Hematopoietic multipotent progenitor cell treated with erythropoietin and hydrocortisone succinate and interleukin-3 and kit ligand, for 6 days (in vitro differentiated cells): ENCODE results near the gene NR1I3.

Source experiments
- DNase-seq: peaks from one replicate; pipeline ENCODE4 v3.0.0-alpha.2; 2015

Gene NR1I3

DNA sequence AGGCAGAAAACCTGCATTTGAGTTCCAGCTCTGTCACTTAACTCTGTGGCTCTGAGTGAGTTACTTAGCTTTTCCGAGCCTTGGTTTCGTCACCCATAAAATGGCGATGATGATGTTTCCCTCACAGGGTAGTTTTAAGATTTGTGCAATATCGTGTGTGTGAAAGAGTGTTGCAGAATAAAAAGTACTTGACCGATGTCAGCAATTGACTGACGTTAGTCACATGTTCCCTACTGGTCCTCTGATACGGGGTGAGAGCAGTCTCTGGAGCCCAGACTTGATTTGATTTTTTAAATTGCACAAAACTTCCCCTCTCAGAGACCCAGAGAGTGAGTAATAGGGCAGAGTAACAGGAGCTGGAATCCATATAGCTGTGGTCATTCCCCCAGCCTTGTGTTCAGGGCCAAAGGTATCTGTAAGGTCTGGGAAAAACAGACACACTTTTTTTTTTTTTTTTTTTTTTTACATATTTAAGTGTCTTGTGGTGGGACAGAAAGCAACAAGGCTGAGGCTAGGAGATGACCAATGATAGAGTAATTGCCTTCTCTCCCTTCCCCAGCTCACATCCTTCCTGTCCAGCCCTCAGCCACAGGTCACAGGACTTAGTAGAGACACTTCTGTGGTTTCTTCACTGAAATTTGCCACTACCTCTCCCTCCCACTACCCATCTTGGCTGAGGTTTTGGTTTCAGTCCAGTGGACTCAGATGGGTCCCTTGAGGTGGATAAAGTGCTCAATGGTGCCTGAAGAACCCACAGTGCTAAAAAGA lies 20.9 kb downstream of the NR1I3 start:
- peak; percentile 68 for DNase-seq

DNA sequence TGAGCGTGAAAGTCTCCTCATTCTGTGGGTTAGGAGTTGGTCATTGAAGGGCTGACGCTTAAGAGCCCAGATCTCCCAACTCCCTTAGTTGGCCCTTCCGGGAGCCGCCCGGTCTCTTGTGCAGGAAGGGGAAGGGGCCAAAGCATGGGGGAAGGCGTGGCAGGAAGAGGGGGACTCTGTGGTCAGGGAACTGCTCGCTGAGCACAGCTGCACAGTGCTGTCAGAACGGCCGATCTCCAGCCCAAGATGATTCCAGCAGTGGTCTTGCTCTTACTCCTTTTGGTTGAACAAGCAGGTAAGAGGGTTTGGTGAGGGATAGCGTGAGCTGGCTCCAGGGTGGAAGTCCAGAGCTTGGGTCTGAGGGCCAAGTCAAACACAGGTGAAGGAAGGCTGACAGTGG lies 22.9 kb downstream of the NR1I3 start, which contains the start of gene FCER1G:
Gene FCER1G, plus strand, starts transcription at position 220 of the 400 bp plus-strand sequence. Its CDS starts 27 bp downstream, at position 247.
- DNase-seq: peak; percentile 65

DNA sequence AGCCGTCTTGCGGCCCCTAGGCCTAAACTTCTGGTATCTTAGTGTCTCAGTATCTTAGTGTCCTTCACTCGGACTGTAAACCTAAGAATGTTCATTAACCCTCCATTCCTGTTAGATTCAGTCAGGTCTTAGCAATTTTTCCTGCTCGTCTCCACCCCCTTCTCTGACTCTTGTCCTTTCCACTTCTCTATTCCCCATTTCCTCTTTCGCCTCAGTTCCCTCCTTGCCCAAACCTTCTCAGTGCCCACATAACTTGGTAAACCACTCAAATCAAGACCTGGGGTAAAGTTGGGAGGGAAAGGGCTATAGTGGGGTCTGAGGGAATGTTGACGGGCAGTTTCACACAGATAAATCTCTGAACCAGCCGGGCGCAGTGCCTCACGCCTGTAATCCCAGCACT lies 23.6 kb downstream of the NR1I3 start:
- DNase-seq: no peak

DNA sequence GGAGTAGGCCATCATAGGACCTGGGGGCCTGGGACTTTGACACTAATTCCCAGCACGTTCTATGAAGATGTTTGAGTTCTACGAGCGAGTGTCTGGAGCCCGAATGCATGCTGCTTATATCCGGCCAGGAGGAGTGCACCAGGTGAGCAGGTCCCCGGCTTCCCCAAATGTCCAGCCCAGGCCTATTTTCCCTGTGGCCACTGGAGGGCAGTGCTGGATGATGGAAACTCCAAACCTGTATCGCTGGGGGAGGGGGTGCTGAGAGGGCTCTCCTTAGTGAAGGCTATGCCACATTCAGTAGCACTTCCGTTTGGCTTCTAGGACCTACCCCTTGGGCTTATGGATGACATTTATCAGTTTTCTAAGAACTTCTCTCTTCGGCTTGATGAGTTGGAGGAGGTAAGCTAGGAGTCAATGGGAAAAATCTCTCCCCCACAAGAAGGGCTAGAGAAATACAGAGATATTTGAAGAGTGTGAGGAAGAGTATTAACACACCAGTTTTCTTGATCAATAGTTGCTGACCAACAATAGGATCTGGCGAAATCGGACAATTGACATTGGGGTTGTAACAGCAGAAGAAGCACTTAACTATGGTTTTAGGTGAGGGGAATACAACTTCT lies 28.1 kb downstream of the NR1I3 start:
- DNase-seq: peak; percentile 93

DNA sequence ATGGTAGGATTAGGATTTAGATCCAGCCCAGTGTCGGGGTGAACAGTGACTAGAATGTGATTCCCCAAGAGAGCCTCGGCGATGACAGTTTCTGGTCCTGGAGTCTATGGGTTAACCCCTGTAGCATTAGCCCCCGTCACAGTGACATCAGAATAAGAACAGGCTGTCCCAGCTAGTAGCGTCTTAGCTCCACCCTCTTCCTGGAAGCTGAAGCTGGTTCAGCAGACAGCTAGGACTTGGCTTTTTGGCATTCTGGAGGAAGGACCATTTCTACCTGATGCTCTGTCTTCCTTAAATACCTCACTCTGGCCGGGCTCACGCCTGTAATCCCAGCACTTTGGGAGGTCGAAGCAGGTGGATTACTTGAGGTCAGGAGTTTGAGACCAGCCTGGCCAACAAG lies 30.8 kb downstream of the NR1I3 start:
- DNase-seq: no peak

DNA sequence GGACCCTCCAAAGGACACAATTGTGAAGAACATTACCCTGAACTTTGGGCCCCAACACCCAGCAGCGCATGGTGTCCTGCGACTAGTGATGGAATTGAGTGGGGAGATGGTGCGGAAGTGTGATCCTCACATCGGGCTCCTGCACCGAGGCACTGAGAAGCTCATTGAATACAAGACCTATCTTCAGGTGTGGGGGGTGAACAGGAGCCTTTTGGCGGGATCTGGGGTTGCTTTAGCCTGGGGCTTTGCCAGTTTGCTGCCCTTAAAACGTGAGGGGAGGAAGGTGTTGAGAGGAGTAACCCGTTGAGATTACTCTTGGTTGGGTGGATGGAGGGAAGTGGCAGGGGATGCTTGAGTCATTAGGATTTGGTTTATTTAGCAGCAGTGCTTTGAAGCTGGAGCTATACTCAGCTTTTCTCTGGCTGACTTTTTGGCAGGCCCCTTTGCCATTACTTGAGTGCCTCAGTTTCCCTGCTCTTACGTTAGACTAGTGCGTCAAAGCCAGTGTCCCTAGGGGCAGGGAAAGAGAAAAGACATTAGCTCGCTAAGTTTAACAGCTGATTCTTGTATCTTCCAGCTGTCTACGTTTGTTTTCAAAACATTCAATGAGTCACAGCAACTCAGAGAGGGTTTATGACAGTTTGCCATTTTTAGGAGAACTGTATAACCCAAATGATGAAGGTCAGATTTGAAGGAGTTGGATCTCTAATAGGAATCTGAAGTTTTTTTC lies 31.4 kb downstream of the NR1I3 start:
- DNase-seq: no peak

DNA sequence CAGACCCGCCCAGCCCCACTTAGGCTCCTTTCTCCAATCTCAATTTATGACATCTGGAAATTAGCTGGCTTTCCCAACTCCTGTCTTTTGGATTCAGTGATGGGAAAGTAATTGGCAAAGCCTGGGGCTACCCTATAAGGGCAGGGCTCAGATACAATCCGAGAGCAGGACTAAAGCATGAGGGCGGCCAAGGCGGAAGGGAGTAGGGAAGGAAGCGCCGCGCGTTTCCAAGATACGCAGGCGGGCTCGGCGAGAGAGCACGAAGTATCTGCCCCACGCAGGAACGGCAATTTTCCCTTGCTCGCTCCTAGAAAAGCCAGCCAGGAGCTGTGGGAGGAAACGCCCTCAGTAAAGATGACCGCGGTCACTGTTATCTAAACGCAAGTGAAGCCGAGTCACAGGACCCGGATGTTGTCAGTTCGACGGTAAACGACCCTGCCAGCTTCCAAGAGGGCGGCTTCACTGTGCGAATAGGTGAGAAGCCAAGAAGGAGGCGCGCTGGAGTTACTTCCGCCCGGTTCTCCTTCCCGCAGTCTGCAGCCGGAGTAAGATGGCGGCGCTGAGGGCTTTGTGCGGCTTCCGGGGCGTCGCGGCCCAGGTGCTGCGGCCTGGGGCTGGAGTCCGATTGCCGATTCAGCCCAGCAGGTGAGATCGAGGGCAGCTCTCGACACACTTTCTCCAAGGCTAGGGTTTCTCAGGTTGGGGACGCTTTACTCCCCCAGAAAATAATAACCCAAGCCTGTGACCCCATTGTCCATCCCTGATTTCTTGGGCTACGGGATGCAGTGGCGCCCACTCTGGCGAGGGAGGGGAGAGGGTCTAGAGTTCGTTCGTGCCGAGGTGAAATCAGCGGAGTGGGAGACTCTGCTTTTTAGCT lies 35.9 kb downstream of the NR1I3 start, which contains the start of gene NDUFS2:
Gene NDUFS2, plus strand, starts transcription at position 532 of the 877 bp plus-strand sequence. Its CDS starts 19 bp downstream, at position 551.
- peak; percentile 100 for DNase-seq

DNA sequence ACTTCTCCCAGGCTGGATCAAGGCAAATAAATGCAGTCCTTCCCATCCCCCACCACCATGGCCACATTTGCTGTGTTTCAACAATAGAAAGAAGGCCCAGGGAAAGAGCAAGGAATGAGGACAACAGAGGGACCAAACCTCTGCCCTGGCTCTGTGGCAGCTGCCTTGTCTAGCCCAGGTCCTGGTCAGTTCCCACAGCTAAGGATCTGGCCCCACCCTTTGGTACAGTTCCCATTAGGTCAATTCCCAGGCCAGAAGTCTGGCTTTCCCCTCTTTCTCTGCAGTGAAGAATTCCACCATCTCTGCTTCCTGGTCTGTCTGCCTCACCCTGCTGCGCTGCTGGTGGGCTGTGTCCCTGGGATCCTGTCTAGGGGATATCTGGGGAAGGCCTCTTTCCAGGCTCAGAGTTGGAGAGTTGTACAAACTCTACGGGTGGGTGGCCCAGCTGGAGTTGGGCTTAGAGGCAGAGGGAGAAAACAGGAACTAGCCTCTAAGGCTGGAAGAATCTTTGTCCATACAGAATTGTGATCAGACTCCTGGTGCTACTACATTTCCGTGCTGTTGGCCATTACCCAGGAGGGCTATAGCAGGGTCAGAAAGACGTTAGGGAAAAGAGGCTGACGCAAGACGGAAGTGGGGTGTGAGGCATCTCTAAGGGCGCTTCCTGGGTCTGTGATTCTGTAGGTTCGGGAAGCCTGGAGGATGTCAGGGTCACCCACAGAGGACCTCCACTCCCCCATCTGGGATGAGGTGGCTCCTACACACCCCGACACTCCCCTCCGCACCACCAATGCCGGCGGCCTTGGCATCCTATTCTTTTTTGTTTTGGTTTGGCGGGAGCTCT lies 36.8 kb downstream of the NR1I3 start:
- peak; percentile 36 for DNase-seq

DNA sequence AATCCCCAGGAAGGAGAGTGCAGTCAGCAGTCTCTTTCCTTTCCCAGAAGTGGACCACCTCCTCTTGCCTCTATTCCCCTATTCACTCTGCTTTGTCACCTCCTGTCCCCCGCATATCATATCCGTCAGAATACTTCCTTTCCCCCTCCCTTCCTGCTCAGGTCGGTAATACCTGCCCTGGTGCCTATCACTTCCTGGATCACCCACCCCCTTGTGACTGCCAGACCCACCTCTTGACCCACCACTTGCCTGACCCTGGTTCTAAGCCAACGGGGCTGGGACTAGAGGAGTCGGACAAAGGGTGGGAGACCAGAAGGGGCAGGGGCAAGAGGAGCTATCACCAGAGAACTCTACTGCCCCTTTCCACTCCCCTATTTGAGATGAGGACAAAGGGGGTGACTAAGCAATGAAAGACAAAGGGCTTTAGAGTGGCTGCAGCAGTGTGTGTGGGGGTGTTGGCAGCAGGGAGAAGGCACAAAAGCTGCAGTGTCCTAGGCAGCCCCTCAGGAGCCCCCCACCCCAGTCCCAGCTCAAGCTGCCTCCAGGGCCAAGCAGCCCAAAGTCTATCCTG lies 37.5 kb downstream of the NR1I3 start:
- DNase-seq: no peak

DNA sequence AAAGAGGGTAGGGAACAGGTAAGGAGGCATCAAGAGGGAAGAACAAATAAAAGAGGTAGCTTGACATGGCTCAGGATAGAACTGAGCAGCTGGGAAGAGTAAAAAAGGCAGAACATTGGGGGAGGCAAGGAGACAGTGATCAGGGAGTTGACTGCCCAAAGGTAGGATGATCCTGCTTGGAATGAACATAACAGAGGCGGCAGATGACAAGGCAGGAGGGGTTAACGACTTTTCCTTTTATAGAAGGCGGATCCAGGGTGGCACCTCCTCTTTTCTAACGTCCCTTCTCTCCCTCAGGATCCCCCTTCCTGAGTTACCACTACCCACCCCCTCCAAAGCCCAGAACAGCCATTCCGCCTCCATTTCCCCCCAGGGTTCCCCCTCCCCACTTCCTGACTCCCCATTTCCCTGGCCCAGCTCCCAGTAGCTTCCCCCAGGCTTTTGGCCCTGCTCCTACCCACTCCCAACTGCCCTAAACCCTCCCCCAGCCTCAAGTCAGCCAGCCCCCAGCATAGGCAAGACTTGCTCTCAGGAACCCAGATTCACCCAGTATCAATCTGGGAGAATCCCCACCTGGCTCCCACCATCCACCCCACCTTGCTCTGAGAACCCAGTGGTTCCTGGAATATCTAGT lies 38.4 kb downstream of the NR1I3 start:
- DNase-seq: no peak

DNA sequence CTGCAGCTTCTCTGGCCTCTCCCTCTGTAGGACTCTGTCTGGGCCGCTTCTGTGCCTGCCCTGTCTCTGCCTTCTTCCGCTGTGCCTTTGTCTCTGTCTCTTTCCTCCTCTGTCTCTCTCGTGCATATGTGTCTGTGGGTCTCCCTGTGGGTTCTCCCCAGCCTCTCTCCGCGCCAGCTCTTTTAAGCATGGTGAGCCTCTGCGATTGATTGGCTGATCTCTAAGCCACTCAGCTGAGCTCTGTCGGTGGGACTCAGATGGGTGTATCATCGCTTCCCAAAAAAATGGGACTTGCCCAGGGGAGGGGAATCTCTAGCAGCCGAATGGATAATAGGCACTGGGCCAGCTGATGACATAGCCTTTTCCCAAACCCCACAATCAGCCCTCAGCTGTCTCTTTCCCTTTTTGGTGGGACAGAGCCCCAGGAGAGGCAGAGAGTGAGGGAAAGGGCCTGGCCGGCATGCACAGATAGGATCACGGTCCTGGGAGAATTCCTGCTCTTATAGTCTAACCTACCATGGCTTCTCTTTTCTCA lies 39.0 kb downstream of the NR1I3 start, which contains the start of gene ADAMTS4:
Gene ADAMTS4, minus strand, starts transcription at position 158 of the 535 bp plus-strand sequence. CDS start 427 bp downstream, outside the sequence.
- DNase-seq: no peak

DNA sequence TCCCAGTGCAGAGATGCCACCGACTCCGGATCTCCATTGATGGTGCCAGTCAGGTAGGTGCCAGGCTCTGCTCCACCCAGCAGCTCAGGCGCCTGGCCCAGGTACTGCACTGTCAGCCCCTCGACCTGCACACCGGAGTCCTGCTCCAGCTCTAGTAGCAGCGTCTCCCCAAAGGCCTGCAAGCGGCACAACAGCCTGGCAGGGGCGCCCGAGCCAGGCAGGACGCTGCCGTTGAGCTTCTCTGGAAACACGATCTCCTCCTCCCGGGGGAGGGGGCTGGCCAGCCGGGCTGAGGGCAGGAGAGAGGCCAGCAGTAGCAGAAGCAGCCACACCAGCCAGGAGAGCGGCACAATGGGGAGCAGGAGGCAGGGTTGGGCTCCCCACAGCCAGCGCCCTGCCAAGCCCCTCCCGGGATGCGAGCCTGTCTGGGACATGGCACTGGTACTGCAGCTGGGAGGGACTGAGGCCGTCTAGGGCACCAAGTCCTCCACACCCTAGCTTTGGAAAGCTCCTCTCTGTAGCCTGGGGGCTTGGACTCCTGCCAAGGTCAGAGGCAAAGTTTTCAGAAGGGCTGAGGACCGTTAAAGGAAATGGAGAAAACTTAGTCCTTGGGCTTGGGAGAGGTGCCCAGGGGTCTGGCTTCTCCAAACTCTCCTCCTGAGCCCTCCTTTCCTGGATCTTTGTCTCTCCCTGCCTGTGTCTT lies 39.7 kb downstream of the NR1I3 start:
- peak; percentile 57 for DNase-seq

DNA sequence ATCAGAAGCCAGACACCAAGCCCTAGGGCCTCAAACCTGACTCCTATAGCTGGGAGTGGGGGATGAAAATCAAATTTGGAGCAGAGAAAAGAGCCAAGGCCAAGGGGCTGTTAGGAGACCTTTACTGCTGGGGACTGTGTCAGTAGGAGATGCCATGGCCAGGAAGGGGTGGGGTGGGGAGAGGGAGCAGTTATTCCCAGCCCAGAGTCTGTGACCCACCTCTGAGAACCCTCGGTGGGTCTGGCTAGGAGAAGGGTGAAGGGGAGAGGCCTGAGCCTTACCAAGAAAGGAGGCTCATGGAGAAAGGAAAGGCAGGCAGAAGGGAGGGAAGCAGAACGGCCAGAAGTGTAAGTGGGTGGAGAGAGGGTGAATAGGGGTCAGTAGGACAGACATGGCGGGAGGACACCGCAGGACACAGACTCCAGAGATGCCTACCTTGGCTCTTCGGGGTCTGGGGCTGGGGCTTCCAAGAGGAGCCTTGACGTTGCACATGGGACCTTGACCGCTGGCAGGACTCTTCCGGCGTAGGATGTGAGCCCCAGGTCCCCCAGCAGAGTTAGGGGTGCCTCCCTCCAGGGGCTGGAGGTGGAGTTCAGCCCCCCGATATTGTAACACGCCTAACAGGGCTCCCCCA lies 40.3 kb downstream of the NR1I3 start:
- no peak for DNase-seq

DNA sequence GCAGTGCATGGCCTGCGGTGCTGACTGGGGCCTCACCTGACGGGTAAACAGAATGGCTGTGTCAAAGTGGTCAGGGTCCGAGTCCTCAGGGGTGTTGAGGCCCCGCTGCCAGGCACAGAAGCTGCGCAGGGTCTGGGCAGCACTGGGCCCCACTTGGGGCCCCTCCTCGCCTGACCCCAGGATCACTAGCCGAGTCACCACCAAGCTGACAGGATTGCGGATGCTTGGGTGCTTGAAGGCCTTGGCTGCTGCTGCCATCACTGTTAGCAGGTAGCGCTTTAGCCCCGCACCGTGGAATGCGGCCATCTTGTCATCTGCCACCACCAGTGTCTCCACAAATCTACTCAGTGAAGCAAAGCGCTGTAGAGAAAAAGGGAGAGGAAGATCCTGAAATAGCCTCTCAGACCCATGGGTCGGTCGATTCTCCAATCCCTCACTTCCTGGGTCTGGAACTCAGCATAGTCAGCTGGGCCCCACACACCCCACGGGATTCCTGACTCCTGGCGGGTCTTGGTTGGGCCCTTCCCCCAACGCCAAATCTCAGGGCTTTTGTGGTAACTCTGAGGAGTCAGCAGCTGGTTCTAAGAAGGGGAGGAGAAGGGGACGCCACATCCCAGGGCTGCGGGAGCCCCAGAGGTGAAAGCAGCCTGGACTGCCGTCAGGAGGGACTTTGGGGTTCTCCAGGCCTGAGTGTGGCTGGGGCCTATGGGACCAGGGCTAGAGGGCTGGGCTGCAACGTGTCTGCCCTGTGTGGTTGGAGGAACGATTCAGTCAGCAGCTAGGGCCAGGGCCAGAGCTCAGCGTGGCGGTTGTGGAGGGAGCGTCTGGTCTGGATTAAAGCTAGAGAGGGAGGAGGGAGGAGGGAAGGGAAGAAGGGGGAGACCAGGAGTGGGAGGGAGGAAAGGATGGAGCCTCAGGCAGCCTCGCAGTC lies 41.2 kb downstream of the NR1I3 start:
- DNase-seq: no peak

DNA sequence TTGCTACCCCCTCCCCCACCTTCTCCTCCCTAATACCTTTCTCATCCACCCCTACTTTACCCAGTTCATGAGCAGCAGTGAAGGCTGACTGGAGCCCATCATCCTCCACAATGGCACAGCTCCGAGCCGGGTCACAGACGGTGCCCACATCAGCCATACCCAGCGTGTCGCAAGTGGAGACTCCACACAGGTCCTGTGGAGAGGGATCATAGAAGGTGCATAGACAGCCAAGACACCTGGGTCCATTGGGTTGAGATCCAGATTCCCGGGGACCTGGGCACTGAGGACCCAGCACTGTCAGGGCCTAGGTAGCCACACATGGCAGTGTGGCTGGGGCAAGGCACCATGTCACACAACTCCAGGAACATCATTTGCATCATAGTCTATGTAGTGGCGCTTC lies 41.9 kb downstream of the NR1I3 start:
- no peak for DNase-seq

DNA sequence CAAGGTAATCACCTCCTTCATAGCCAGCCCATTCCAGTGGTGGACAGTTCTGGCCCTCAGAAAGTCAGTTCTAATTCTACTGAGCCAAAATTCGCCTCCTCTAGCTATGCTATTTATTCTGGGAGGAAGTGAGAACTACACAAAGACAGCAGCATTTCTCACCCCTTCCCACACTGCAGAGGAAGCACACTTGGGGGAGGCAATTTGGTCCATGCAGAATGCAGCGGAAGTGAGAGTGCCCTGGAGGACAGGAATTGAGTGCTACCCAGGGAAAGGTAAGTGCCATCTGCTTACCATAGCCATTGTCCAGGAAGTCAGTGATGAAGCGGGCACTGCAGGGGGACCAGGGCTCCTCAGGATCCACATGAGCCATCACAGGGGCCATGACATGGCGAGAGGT lies 42.8 kb downstream of the NR1I3 start:
- no peak for DNase-seq

DNA sequence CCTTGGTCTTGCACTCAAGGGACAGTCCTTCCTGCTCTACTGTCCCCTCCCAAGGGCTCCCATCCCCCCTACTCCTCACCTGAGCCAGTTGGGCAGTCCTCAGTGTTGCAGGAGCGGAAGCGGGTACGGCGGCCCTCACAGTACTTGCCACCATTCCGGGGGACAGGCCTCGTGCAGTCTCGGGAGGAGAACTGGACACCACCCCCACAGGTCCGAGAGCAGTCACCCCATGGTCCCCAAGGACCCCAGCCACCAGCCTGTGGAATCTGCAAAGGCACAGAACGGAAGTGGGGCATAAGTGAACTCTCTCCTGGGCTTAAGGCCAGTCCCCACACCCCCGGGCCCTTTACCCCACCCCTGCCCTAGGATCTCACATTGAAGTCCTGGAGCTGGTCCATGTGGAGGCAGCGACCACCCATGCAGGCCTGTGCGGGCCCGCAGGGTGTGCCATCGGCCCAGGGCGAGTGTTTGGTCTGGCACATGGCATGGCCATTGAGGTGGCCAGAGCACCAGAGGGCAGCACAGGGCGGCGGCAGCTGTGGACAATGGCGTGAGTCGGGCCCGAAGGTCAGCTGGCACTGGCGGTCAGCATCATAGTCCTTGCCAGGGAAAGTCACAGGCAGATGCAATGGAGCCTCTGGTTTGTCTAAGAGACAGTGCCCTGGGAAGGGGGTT lies 44.3 kb downstream of the NR1I3 start:
- DNase-seq: no peak
